Esophagus squamous epithelium (tissue), 5 donors: ENCODE data around the gene POU2F2. TPM values are rescaled to one million over a fixed set of nuclear protein-coding genes. Genes with fewer than 3 reads are reported as not detected.

Source experiments
- DNase-seq: peaks from one replicate; lab custom pipeline; 2025; lab: John Stamatoyannopoulos, UW
- H3K27ac ChIP-seq, 4 donors: fragments of 200-600 bp; sonication (generic); one replicate each; pipeline ENCODE4 v1.5.1; 2016 to 2019; ENCODE audit warnings: mild to moderate bottlenecking in 1 of 4
- H3K27me3 ChIP-seq, 4 donors: fragments of 200-600 bp; sonication (generic); 1 replicate in 3 of 4; 2 replicates in 1 of 4; pipeline versions ENCODE4 v1.5.1 to v1.6.0; 2017 to 2021; ENCODE audit warnings: antibody characterized with exemption in 1 of 4
- H3K36me3 ChIP-seq, 3 donors: fragments of 200-600 bp; sonication (generic); one replicate each; pipeline ENCODE4 v1.5.1; 2016 to 2019
- H3K4me1 ChIP-seq, 3 donors: fragments of 200-600 bp; sonication (generic); one replicate each; pipeline ENCODE4 v1.5.1; 2017 to 2019
- H3K4me3 ChIP-seq, 4 donors: fragments of 200-600 bp; sonication (generic); 1 replicate in 3 of 4; 2 replicates in 1 of 4; pipeline ENCODE4 v1.5.1; 2016 to 2019; ENCODE audit warnings: mild to moderate bottlenecking in 2 of 4, moderate library complexity in 1 of 4
- H3K9me3 ChIP-seq, 3 donors: fragments of 200-600 bp; sonication (generic); one replicate each; pipeline ENCODE4 v1.5.1; 2016 to 2019
- CTCF ChIP-seq, 6 experiments: fragments of 450-650 bp in 4 of 6; fragments of 200-600 bp in 2 of 6; sonication (generic) in 2 of 6; IDR thresholded peaks; one replicate each; pipeline ENCODE4 v1.5.1; 2016 to 2019; ENCODE audit warnings: antibody characterized with exemption in 6 of 6, mild to moderate bottlenecking in 4 of 6, moderate library complexity in 4 of 6
- POLR2A ChIP-seq, 4 donors: fragments of 450-650 bp; IDR thresholded peaks; one replicate each; pipeline ENCODE4 v1.6.1; 2017; ENCODE audit warnings: antibody characterized with exemption in 4 of 4, mild to moderate bottlenecking in 4 of 4, moderate library complexity in 3 of 4
- WGBS, 2 donors: methylation state at CpG; one replicate each; pipeline ENCODE4 v1.1.5; 2018; 5-methylcytosine and 5-hydroxymethylcytosine counted together
- intact Hi-C: fragments of 100-400 bp; cut with DNase I; formaldehyde crosslinking; loops from one replicate; pipeline ENCODE4 v1.15.0; 2022
- total RNA-seq, 4 donors: library from RNA; depleted of rRNA; stranded (reverse); fragments of >200 nt; gene quantifications; one replicate each; pipeline ENCODE4 v1.1.0, GENCODE V29; 2016
- donor health status: DM: yes; HTN: yes; CAD: no.

Gene POU2F2
- total RNA-seq, 4 donors from 2014 or later, result 0.18 to 0.67 (median 0.57) TPM; not detected in 1

- Histone ChIP-seq H3K4me1 (peaks cover 17 to 34% (median 21%) of the 10 kb centered on the region in 3 donors), H3K9me3 (no peaks in the 10 kb centered on the region), H3K27me3 (no peaks in the 10 kb centered on the region), H3K27ac (peak within 1 kb of the TSS; percentile 95 to 98 (median 98)), H3K36me3 (peaks cover 19 to 26% (median 22%) of the 10 kb centered on the region in 3 donors), H3K4me3 (peak within 1 kb of the TSS; percentile 66 to 98 (median 96))
- WGBS, 2 donors, result 0 to 1% methylated on average over 9 to 32 of the region's 80 CpGs
- peak in 3 of 4 donors; percentile 57 to 88 (median 86) for TF ChIP-seq POLR2A (IDR thresholded peaks at IDR 0.05)
- no peak for TF ChIP-seq CTCF (IDR thresholded peaks at IDR 0.05)
- intact Hi-C loops, result no loop called here
- DNase-seq, result peak; percentile 95
Measured at GRCh38 chr19:42075616-42076379, 56.4 kb downstream of the POU2F2 start, which contains the start of gene ZNF574. Gene ZNF574 (plus strand): TSS chr19:42076166. CDS start chr19:42078607, 2,441 bp downstream.

- Histone ChIP-seq H3K27me3 (peaks cover 0 to 2% (median 0%) of the 10 kb centered on the region in 4 donors), H3K27ac (peak overlapping the region; percentile 95 to 98 (median 98)), H3K4me3 (peak overlapping the region; percentile 52 to 98 (median 80)), H3K4me1 (peaks cover 17 to 36% (median 21%) of the 10 kb centered on the region in 3 donors), H3K36me3 (peaks cover 14 to 21% (median 17%) of the 10 kb centered on the region in 3 donors), H3K9me3 (no peaks in the 10 kb centered on the region)
- intact Hi-C loops, result no loop called here
- no peak for TF ChIP-seq POLR2A (IDR thresholded peaks at IDR 0.05)
- TF ChIP-seq CTCF (IDR thresholded peaks at IDR 0.05), result no peak
- WGBS, 2 donors, result 2% methylated on average over 3 of the region's 3 CpGs
- DNase-seq, result no peak
Measured at GRCh38 chr19:42075364-42075615, 57.0 kb downstream of the POU2F2 start.

- WGBS, 2 donors, result 54 to 71% methylated on average over 16 to 17 of the region's 27 CpGs
- H3K27ac ChIP-seq, result peak overlapping the region; percentile 95 to 98 (median 98)
- H3K36me3 ChIP-seq, result peaks cover 8 to 16% (median 12%) of the 10 kb centered on the region in 3 donors
- DNase-seq, result no peak
- no peak for TF ChIP-seq CTCF (IDR thresholded peaks at IDR 0.05)
- TF ChIP-seq POLR2A (IDR thresholded peaks at IDR 0.05), result no peak
- peak overlapping the region; percentile 52 to 98 (median 80) for H3K4me3 ChIP-seq
- H3K27me3 ChIP-seq, result peaks cover 0 to 7% (median 0%) of the 10 kb centered on the region in 4 donors
- H3K9me3 ChIP-seq, result no peaks in the 10 kb centered on the region
- H3K4me1 ChIP-seq, result peaks cover 17 to 42% (median 21%) of the 10 kb centered on the region in 3 donors
- intact Hi-C loops, result no loop called here
Measured at GRCh38 chr19:42074513-42075363, 57.5 kb downstream of the POU2F2 start.

- intact Hi-C loops, result no loop called here
- WGBS, 2 donors, result 88 to 89% methylated on average over 6 to 11 of the region's 12 CpGs
- H3K36me3 ChIP-seq, result no peaks in the 10 kb centered on the region
- H3K27ac ChIP-seq, result no peak overlapping the region
- TF ChIP-seq POLR2A (IDR thresholded peaks at IDR 0.05), result no peak
- no peak for TF ChIP-seq CTCF (IDR thresholded peaks at IDR 0.05)
- peaks cover 5 to 32% (median 5%) of the 10 kb centered on the region in 3 donors for H3K4me1 ChIP-seq
- no peak for DNase-seq
- peaks cover 0 to 42% (median 2%) of the 10 kb centered on the region in 4 donors for H3K27me3 ChIP-seq
- H3K9me3 ChIP-seq, result no peaks in the 10 kb centered on the region
- H3K4me3 ChIP-seq, result no peak overlapping the region
Measured at GRCh38 chr19:42071247-42071646, 61.0 kb downstream of the POU2F2 start.
